GM12801 (cell line): Measurements from ENCODE around the gene PLIN5.

ENCODE experiments used
- TF ChIP-seq, protein P1 (sequence below): IDR thresholded peaks from one replicate; pipeline ENCODE4 v1.5.1; 2011; ENCODE audit warnings: control low read depth; ENCODE audit not compliant: insufficient read length; ENCODE audit errors: extremely low read depth

PLIN5 gene

DNA sequence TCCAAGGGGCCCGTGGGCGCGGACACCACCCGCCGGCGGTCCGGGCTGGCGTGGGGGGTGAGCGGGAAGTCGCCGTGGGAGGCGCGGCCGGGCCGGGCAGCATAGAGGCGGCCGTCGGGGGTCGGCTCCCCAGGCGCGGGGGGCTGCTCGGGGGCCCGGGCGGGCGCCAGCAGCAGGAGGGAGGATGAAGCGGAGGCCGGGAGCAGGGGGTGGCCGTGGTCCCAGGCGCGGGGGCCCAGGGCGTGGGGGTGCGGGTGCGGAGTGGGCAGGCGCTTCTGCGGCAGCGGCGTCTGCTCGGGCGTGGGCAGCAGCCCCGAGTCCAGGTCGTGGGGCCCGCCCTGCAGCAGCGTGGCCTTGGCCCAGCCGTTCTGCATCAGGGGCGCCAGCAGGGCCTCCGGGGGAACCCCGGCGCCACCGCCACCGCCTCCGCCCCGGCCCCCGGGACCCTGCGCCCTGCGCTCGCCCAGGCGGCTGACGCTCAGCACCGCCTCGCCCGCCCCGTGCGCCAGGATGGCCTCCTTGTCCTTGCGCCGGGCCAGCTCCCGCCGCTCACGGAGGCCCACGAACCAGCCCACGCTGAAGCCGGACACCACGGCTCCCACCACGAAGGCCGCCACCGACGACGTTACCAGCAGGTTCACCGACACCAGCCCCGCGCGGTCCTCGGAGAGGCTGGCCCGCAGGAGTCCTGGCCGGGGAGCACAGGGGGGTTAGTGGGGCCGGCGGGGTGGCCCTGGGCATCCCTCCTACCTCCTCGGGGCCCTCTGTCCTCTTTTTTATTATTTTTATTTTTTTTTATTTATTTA is 9.0 kb upstream of the PLIN5 start:
- TF ChIP-seq, protein P1, sequence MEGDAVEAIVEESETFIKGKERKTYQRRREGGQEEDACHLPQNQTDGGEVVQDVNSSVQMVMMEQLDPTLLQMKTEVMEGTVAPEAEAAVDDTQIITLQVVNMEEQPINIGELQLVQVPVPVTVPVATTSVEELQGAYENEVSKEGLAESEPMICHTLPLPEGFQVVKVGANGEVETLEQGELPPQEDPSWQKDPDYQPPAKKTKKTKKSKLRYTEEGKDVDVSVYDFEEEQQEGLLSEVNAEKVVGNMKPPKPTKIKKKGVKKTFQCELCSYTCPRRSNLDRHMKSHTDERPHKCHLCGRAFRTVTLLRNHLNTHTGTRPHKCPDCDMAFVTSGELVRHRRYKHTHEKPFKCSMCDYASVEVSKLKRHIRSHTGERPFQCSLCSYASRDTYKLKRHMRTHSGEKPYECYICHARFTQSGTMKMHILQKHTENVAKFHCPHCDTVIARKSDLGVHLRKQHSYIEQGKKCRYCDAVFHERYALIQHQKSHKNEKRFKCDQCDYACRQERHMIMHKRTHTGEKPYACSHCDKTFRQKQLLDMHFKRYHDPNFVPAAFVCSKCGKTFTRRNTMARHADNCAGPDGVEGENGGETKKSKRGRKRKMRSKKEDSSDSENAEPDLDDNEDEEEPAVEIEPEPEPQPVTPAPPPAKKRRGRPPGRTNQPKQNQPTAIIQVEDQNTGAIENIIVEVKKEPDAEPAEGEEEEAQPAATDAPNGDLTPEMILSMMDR = no peak

DNA sequence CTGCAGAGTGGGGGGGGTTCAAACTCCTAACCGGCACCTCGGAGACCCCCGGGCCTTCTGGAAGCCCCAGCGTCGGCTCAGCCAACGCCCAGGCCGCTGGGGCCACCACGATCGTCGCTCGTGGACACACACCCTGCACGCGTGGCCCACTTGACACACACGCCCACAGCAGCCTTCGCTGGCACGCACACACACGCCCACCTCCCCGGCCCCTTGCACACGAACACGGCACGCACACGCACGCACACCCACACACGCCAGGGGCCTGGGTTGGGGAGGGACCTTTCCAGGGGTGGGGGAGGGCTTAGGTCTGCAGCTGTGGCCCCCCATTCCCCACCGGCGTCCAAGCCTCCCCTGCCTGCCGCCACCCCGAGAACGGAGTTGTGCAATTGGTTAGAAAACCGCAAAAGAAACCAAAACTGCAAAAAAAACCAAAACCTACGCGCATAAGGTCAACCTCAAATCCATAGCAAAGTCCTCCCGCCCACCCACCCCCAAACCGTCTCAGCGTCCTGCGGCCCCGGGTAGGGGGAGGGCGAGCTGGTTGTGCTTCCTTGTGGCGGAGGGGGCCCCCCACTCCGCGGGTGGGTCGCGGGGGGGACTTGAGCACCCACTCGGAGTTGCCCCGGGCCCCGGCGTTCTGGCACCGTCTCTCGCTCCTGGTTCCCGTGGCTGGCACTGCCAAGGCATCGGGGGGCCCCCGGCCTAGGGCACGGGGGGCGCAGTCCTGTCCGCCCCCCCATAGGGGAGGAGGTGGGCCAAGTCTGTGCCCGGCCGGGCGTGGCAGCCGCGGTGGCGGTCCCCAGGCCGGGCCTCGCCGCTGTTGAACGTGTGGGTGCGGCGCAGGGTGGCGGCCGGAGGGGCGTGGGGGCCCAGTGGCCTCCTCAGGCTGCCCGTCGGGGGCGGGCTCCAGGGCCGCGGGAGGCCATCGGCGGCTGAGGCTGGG is 8.1 kb upstream of the PLIN5 start:
- TF ChIP-seq, protein P1 = no peak

- TF ChIP-seq, protein P1 = no peak
These were observed 6.2 kb upstream of the PLIN5 start for GRCh38 chr19:4541114-4541805.

GRCh38 chr19:4539693-4540581 is 4.9 kb upstream of the PLIN5 start, which contains the start of gene LRG1:
LRG1 (minus strand) TSS chr19:4540036; CDS start chr19:4540013, 23 bp downstream.
- TF ChIP-seq, protein P1 = no peak

- TF ChIP-seq, protein P1 = no peak
These were observed 4.2 kb upstream of the PLIN5 start for GRCh38 chr19:4539169-4539692.

GRCh38 chr19:4538601-4538954 is 3.6 kb upstream of the PLIN5 start:
- TF ChIP-seq, protein P1 = no peak
